Measurements from ENCODE around the gene ACVR2A.

The ACVR2A gene

GRCh38 chr2:147933931-147934330, 89.1 kb downstream of the ACVR2A start:
- Histone ChIP-seq H3K4me3 (ENCODE audit: low read depth, low read length) (no peak overlapping the region), H3K36me3 (replicated peaks) (no peaks in the 10 kb centered on the region), H3K27me3 (replicated peaks) (no peaks in the 10 kb centered on the region), H3K27ac (no peak overlapping the region)
- DNase-seq = no peak
- TF ChIP-seq CTCF (IDR thresholded peaks at IDR 0.05; ENCODE audit: low read depth, low read length, missing control alignments) = no peak
- in situ Hi-C loops (cut with HindIII; ENCODE audit: low pct_ligation_motif_present, low sequenced_read_pairs) = no loop called here

- no peaks in the 10 kb centered on the region for H3K36me3 ChIP-seq (replicated peaks)
- TF ChIP-seq CTCF (IDR thresholded peaks at IDR 0.05; ENCODE audit: low read depth, low read length, missing control alignments) = no peak
- no peak overlapping the region for H3K27ac ChIP-seq
- in situ Hi-C loops (cut with HindIII; ENCODE audit: low pct_ligation_motif_present, low sequenced_read_pairs) = no loop called here
- no peaks in the 10 kb centered on the region for H3K27me3 ChIP-seq (replicated peaks)
- no peak overlapping the region for H3K4me3 ChIP-seq (ENCODE audit: low read depth, low read length)
- DNase-seq = no peak
These were observed 90.2 kb downstream of the ACVR2A start for GRCh38 chr2:147934881-147935620.

GRCh38 chr2:147937744-147938349, 93.0 kb downstream of the ACVR2A start:
- H3K27ac ChIP-seq = no peak overlapping the region
- H3K36me3 ChIP-seq (replicated peaks) = no peaks in the 10 kb centered on the region
- H3K27me3 ChIP-seq (replicated peaks) = no peaks in the 10 kb centered on the region
- peak; percentile 78 for TF ChIP-seq CTCF (IDR thresholded peaks at IDR 0.05; ENCODE audit: low read depth, low read length, missing control alignments)
- in situ Hi-C loops (cut with HindIII; ENCODE audit: low pct_ligation_motif_present, low sequenced_read_pairs) = no loop called here
- no peak for DNase-seq
- H3K4me3 ChIP-seq (ENCODE audit: low read depth, low read length) = no peak overlapping the region

- no peak overlapping the region for H3K27ac ChIP-seq
- H3K4me3 ChIP-seq (ENCODE audit: low read depth, low read length) = no peak overlapping the region
- no peak for TF ChIP-seq CTCF (IDR thresholded peaks at IDR 0.05; ENCODE audit: low read depth, low read length, missing control alignments)
- no peaks in the 10 kb centered on the region for H3K27me3 ChIP-seq (replicated peaks)
- H3K36me3 ChIP-seq (replicated peaks) = no peaks in the 10 kb centered on the region
- DNase-seq = no peak
- in situ Hi-C loops (cut with HindIII; ENCODE audit: low pct_ligation_motif_present, low sequenced_read_pairs) = no loop called here
These were observed 94.5 kb downstream of the ACVR2A start for GRCh38 chr2:147939313-147939712.

- no peak overlapping the region for H3K27ac ChIP-seq
- H3K36me3 ChIP-seq (replicated peaks) = no peaks in the 10 kb centered on the region
- in situ Hi-C loops (cut with HindIII; ENCODE audit: low pct_ligation_motif_present, low sequenced_read_pairs) = no loop called here
- DNase-seq = peak; percentile 38
- no peak for TF ChIP-seq CTCF (IDR thresholded peaks at IDR 0.05; ENCODE audit: low read depth, low read length, missing control alignments)
- H3K27me3 ChIP-seq (replicated peaks) = no peaks in the 10 kb centered on the region
- H3K4me3 ChIP-seq (ENCODE audit: low read depth, low read length) = no peak overlapping the region
These were observed 100.8 kb downstream of the ACVR2A start for GRCh38 chr2:147945660-147946059.

Measured in brain microvascular endothelial cell (primary cell).